ENCODE measurements around the gene RANBP3L.

GRCh38 chr5:36217988-36218387 is 83.7 kb downstream of the RANBP3L start:
- TF ChIP-seq POLR2AphosphoS5 (IDR thresholded peaks at IDR 0.05; ENCODE audit: low read depth, low read length): no peak
- no peak for TF ChIP-seq TAF1 (IDR thresholded peaks at IDR 0.05; ENCODE audit: borderline replicate concordance, insufficient read depth, low read length)
- no peak for TF ChIP-seq REST (IDR thresholded peaks at IDR 0.05; ENCODE audit: insufficient read depth in 1 of 2, low read depth in 2 of 2, low read length in 2 of 2)
- no peak for TF ChIP-seq SIN3A (IDR thresholded peaks at IDR 0.05; ENCODE audit: borderline replicate concordance, insufficient read depth, low read length)
- no peak for TF ChIP-seq FOXP2 (optimal IDR thresholded peaks at IDR 0.05; ENCODE audit: borderline replicate concordance, extremely low read depth, extremely low read length, insufficient read depth)

Measured in PFSK-1 (cell line).